RPMI8226 (cell line): ENCODE data around the gene FRMD4A.

Source experiments
- DNase-seq: peaks from one replicate; pipeline ENCODE4 v3.0.0-alpha.2; 2015

Gene FRMD4A

DNA sequence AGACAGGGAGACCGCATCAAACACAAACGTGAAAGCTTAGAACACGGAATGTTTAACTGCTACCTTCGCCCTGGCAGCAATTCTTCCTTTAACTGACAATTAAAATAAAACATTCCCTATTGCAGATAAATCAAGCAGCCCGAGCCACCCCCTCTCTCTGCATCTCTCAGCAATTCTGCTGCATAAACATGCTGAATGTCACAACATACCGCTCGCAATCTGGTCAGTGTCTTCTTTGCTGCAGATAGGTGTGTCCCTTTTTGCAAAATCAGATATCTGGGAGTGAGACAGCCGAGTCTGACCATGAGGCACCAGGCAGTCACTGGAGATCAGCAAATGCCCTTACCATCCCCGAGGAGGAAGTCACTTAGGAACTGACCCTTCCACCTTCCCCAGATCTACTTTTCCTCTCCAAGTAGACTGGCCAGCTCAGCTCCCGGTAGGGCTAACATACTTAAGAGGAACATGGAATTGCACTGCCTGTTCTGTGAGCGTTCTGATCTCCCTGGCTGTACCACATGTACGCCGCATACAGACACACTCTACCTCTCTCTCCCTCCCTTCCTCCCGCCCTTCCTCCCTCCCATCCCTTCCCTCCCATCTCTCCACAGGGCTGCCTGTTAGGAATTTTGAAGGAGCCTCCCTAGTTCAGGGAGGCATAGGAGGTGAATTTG, at the start of gene FRMD4A:
Gene FRMD4A (minus strand): TSS at position 537 of the 674 bp plus-strand sequence.
- no peak for DNase-seq

DNA sequence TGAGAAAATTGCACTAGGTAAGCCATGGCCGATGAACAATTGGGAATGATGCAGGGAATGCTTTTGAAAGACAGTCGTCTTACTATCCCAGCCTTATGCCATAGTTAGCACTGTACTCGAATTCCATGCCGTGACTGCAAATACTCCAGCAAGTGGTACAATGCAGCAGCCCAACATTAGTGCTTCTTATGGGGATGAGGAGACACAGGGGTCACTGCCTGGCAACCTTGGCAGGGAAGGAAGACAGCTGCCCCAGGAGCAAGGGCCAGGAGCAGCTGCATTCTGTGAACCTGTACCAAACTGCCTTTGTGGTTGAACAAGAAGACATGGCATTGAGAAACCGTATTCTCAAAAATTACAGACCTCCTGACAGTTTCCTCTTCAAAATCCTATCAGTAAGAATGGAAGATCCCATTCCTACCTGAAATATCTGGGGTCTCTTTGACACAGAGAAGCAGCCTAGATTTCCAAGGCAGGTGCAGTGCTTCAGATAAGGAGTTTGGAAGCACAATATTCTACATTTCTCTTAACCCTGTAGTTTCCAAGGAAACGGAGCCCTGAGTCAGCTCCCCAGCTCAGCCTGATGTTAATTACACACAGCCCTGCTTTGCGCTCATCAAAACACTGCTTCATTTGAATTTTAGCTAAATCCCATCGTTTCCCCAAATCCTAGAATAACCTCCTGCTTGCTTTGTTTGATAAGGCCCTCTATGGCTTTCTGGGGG, 49.0 kb upstream of the FRMD4A start:
- DNase-seq = no peak

- no peak for DNase-seq
These were observed 47.8 kb upstream of the FRMD4A start for GRCh38 chr10:14378387-14378960.

GRCh38 chr10:14377591-14378175, 47.0 kb upstream of the FRMD4A start:
- no peak for DNase-seq

DNA sequence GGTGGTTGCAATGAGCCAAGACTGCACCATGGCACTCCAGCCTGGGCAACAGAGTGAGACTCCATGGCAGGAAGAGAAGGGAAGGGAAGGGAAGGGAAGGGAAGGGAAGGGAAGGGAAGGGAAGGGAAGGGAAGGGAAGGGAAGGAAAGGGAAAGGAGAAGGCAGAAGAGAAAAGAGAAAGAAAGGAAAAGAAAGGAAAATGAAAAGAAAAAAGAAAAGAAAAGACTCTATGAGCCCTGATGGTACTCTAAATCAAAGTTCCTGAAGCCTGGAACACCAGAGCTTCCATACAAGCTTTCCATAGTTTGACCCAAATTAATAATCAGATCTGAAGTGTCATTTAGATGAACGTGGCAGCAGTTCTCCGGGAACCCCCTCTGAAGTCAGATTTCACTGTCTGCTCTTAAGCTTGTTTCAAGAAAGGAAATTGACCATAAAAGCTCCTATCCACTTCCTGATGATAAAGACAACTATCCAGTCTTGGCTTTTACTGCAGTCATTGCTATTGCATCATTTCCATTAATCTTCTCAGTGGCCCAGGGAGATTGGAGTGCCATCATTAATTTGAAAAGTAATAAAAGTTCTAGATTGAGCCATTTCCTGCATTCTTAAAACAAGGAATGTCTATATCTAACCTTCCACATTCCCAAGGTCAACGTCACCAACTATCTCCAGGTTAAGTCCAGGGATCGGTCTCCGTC, 44.2 kb upstream of the FRMD4A start:
- DNase-seq = no peak

DNA sequence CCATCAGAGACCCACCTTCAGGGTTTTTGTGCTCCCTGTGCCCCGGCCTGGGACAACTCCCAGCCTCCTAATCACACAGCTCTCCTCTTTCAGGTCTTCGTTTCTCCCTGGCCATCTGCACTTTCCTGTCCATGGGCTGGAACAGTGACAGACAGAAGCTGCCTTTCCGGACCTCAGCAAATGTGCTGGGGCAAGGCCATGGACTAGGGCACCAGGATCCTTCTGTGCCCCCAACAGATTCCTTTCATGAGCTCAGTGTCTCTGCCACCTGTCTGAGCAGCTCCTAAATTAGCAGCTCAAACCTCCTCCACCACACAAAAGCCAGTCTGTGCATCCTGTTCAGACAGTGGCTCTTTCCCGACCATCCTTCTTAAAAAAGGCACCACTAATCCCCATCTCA, 41.9 kb upstream of the FRMD4A start:
- DNase-seq = no peak

DNA sequence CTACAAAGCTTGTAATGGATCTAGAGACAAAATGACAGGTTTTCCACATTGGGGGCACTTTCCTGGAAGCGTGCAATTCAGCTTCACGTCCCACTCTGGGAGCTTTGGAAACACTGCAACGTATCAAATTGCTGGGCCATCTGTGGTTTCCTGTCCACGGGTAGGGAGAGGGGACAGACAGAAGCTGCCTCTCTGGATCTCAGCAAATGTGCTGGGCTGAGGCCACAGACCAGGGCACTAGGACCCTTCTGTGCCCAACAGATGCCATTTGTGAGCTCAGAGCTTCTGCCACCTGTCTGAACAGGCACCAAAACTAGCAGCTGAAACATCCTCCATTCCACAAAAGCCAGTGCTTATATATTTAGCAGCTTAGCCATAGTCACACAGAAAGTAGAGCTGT, 40.9 kb upstream of the FRMD4A start:
- no peak for DNase-seq

DNA sequence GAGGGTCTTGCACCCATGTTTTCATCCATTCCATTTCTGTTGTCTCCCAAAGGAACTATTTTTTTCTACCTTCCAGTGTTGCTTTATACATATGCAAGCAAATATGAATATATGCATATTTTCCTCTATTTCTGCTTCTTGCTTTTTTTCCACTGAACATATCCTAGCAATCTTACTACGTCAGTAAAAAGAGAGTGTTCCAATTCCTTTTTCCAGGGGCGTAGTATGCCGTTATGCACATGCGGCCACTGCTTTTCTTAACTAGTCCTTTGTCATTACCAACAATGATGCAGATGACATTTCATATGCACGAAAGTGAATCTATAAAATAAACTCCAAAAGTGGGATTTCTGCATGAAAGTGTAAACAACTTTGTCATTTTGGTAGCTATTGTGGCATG, 40.2 kb upstream of the FRMD4A start:
- DNase-seq = no peak

DNA sequence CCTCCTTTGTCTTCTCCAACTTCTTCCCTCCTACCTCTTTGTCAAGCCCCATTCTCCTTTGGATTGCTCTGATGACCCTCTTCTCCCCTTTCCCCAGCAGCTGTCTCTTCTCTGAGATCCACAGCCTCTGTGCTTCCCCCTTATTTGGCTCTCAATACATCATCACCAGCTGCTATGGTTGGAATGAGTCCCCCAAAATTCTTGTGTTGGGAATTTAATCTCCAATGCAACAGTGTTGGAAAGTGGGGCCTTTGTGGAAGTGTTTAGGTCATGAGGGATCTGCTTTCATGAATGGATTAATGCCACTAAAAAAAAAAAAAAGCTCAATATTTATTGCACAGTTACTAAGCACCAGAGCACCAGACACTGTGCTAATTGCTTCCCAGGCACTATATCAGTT, 39.2 kb upstream of the FRMD4A start:
- DNase-seq = no peak

- DNase-seq = no peak
These were observed 36.0 kb upstream of the FRMD4A start for GRCh38 chr10:14366760-14367159.

- DNase-seq = no peak
These were observed 34.5 kb upstream of the FRMD4A start for GRCh38 chr10:14365266-14365665.

- DNase-seq = no peak
These were observed 31.4 kb upstream of the FRMD4A start for GRCh38 chr10:14362104-14362503.

DNA sequence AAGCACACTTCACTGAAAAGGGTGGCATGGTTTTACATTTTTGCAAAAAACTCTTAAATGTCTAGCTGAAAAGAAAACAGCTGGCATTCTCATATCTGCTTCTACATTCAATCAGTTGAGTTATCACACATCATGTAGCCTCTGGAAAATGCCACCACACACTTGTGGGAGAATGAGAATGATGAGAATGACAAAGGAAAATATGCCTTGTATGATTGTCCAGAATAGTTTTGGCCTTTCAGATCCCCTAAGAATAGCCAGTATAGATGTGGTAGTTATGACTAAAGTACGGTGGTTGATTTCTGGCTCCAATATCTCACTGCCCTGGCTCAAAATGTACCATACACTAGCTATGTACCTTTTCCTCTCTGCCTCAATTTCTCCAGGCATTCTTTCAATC, 30.2 kb upstream of the FRMD4A start:
- DNase-seq = no peak

GRCh38 chr10:14360515-14360914, 29.8 kb upstream of the FRMD4A start:
- no peak for DNase-seq

GRCh38 chr10:14358886-14359573, 28.3 kb upstream of the FRMD4A start:
- DNase-seq = no peak

GRCh38 chr10:14356921-14357320, 26.2 kb upstream of the FRMD4A start:
- no peak for DNase-seq

DNA sequence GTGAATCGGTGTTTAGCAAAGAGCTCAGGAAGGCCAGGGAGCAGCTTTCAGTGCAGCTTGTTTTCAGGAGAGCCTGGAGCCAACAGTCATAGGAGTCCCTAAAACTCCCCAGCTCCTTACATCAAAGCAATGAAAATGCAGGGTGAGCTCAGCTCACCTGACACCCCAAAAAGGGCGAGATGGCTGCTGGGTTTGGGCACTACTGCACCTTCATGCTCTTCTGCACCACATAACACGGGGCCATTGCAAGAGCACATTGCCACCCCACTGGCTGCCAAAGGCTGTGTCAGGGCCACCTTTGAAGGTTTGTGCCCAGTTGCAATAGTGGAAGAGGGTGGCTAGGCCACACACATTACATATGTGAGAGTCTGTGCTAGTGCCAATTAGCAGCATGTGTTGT, 25.0 kb upstream of the FRMD4A start:
- DNase-seq = no peak

DNA sequence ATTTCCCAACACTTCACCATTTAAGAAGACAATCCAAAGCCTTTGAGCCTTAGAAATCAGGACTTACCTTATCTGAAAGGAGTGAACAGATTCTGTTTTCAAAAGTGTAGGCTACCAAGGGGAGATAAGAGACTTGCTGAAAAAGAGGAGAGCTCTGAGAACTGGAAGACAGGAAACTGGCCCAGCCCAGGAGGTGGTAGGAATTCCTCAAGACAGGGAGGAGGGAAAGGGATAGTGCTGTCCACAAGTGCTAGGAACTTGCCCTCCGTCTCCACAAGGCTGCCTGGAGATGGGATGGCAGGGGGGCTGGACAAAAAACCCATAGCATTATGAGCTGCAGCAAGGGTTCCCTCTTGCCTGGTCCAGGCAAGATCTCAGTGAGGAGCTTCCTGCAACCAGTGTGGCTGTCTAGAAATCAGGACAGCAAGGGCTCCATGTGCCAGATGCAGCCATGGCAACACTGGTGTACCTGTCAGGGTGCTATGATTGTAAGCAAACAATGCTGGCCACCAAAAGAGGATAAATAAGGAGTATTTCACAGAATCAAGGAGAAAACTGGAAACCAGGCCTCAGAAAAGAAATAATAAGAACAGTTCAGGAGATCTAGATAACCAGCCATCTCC, 22.7 kb upstream of the FRMD4A start:
- DNase-seq = no peak

- no peak for DNase-seq
These were observed 19.3 kb upstream of the FRMD4A start for GRCh38 chr10:14350006-14350405.

- DNase-seq = no peak
These were observed 18.4 kb upstream of the FRMD4A start for GRCh38 chr10:14349081-14349480.

DNA sequence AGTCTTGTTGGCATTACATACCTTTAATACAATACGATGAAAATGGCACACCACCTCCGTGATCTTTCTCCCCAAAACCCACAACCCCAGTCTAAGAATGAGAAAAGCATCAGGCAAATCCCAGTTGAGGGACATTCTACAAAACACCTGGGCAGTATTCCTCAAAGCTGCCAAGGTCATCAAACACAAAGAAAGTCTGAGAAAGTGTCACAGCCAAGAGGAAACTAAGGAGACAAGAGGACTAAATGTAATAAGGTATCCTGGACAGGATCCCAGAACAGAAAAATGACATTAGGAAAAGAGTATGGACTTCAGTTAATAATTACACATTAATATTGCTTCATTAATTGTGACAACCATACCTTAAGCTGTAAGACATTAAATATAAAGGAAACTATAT, 14.5 kb upstream of the FRMD4A start:
- DNase-seq = no peak

- no peak for DNase-seq
These were observed 9.5 kb upstream of the FRMD4A start for GRCh38 chr10:14340051-14340744.
